Measurements from ENCODE around the gene LGALS16. TPM values are rescaled to one million over a fixed set of nuclear protein-coding genes. Genes with fewer than 3 reads are reported as not detected.

Gene LGALS16
- total and polyA plus RNA-seq, 2 donors (not counting 3 experiments of a cell fraction or from before 2014, with no cell fraction given), result not detected

- TF ChIP-seq MAX (IDR thresholded peaks at IDR 0.05; ENCODE audit: insufficient read depth, insufficient read length), result no peak
- TF ChIP-seq POLR2A (IDR thresholded peaks at IDR 0.05; ENCODE audit: low read depth, low read length), result no peak
- no peak for TF ChIP-seq CTCF (IDR thresholded peaks at IDR 0.05; ENCODE audit: extremely low read depth in 1 of 2, insufficient read depth in 1 of 2, low read depth in 1 of 2, low read length in 2 of 2)
- no peak for TF ChIP-seq FOS (IDR thresholded peaks at IDR 0.05; ENCODE audit: borderline replicate concordance, insufficient read depth, low read length)
- TF ChIP-seq GATA2 (IDR thresholded peaks at IDR 0.05; ENCODE audit: insufficient read depth, insufficient read length, low read depth, low read length), result no peak
- TF ChIP-seq JUN (IDR thresholded peaks at IDR 0.05; ENCODE audit: borderline replicate concordance, insufficient read depth, insufficient read length, low read depth), result no peak
- TF ChIP-seq EZH2 (IDR thresholded peaks at IDR 0.05; ENCODE audit: borderline replicate concordance, low read depth, low read length, severe bottlenecking), result no peak
- TF ChIP-seq POLR2AphosphoS5 (IDR thresholded peaks at IDR 0.05; ENCODE audit: insufficient read depth, low read depth, low read length), result no peak
- TF ChIP-seq MYC (IDR thresholded peaks at IDR 0.05; ENCODE audit: low read depth, low read length), result no peak
- Histone ChIP-seq H4K20me1 (replicated peaks; ENCODE audit: control insufficient read depth, extremely low read depth, insufficient read depth, low read length) (no peaks in the 10 kb centered on the region), H3K4me2 (ENCODE audit: insufficient read depth, low read length) (no peak overlapping the region), H3K9me3 (replicated peaks; ENCODE audit: control insufficient read depth, insufficient read depth, low read length) (no peaks in the 10 kb centered on the region), H3K9me1 (replicated peaks; ENCODE audit: control insufficient read depth, extremely low read depth, insufficient read depth, low read length) (no peaks in the 10 kb centered on the region), H3K27me3 (ENCODE audit: control insufficient read depth in 2 of 2, insufficient read depth in 2 of 2, low read length in 2 of 2) (no peaks in the 10 kb centered on the region), H3K36me3 (ENCODE audit: control insufficient read depth in 2 of 2, extremely low read depth in 1 of 2, insufficient read depth in 2 of 2, low read length in 2 of 2) (no peaks in the 10 kb centered on the region), H3K4me1 (ENCODE audit: control insufficient read depth, extremely low read depth, insufficient read depth, low read length) (no peaks in the 10 kb centered on the region), H3K79me2 (ENCODE audit: control insufficient read depth, insufficient read depth, low read length) (no peaks in the 10 kb centered on the region), H3K27ac (ENCODE audit: insufficient read depth, low read depth, low read length) (no peak overlapping the region), H3K4me3 (replicated peaks in 1 of 3; ENCODE audit: insufficient read depth in 1 of 3, low read depth in 1 of 3, low read length in 3 of 3) (no peak overlapping the region), H2AFZ (ENCODE audit: low read depth, low read length) (no peak overlapping the region), H3K9ac (replicated peaks; ENCODE audit: extremely low read depth, insufficient read depth, low read length) (no peak overlapping the region)
- FAIRE-seq (no peak), DNase-seq (ENCODE audit: low read depth, low spot score) (no peak)
- dilution Hi-C loops (cut with MboI; ENCODE audit: extremely low pct_ligation_motif_present, low sequenced_read_pairs) (loop anchor here (10.0 kb wide), 1 partner anchor 113 kb away; no protein-coding TSS in a partner anchor), intact Hi-C loops (cut with micrococcal nuclease) (no loop called here)
- CTCF ChIA-PET, result no interaction called here
- POLR2A ChIA-PET, result no interaction called here
- no TSS peak for BruUV-seq (replicated peaks)
These were observed 22.5 kb downstream of the LGALS16 start for GRCh38 chr19:39677961-39678889.

Data from endothelial cell of umbilical vein (primary cell).